ENCODE results near the gene MGLL.
"Not testable (repeated sequence)": the region's sequence is repeated elsewhere in the genome, so short reads cannot be mapped to it uniquely, and the experiment has no call there.

MGLL gene

DNA sequence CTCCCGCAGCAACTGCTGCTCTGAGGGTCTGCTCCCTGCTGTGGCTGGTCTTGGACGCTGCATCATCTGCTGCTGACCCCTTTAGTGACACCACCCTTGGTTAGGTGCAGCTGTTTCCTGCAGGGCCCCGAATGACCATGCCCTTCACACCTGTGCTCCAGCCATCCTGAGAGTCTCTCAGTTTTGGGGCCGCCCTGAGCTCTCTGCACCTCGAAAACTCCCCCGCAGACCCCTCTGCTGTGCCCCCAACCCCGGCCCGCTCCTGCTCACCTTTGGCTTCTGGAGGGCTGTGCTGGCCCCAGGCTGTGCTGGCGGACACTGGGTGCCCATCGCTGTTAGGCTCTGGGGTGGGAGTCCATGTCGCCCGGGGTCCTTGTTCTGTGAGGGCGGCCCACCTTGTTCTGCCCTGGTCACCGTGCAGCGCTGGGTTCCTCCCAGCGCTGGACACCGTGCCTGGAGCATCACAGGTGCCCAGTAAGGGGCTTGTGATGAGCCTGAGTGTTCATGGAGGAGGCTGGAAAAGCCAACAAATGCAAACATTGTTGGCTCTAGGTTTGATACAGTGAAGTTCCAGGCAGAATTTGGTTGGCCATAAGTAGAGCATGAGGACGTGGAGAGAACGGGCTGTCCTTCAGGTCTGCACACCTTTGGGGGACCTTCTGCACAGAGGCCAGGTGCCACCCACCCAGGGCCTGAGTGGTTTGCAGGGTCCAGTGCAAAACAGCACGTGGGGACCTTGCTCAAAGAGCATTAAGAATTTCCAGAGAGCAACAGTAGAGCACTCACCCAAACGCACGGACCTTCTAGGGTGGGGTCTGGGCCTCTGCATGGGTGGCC lies 137.2 kb downstream of the MGLL start:
- DNase-seq = no peak

DNA sequence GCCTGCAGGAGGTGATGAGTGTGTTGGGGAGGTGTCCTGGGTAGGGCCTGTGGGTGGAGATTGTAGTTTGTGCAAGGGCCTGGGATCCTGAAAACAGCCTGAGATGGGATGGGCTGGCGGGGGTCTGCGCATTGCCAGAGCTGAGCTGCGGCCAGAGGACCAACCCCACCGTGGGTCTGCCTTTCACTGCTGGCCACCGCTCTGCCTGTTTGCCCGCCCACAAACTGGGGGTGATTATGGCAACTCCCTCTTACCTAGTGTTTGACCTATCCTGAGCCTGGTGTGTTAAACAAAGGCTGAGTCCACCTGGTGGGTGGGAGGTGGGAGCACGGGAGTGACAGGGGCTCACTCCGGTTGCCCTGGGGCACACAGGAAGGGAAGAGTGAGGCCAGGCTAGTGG lies 139.8 kb downstream of the MGLL start:
- no peak for DNase-seq

DNA sequence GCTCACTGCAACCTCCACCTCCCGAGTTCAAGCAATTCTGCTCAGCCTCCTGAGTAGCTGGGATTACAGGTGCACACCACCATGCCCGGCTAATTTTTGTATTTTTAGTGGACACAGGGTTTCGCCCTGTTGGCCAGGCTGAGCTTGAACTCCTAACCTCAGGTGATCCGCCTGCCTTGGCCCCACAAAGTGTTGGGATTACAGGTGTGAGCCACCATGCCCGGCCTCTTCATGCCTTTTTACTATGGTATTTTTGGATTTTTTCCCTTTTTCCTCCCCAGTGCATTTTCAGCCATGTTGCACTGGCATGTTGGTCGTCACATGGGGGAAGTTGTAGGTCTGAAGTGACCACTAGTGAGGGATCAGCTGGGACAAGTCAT lies 140.2 kb downstream of the MGLL start:
- DNase-seq = not testable (repeated sequence)

DNA sequence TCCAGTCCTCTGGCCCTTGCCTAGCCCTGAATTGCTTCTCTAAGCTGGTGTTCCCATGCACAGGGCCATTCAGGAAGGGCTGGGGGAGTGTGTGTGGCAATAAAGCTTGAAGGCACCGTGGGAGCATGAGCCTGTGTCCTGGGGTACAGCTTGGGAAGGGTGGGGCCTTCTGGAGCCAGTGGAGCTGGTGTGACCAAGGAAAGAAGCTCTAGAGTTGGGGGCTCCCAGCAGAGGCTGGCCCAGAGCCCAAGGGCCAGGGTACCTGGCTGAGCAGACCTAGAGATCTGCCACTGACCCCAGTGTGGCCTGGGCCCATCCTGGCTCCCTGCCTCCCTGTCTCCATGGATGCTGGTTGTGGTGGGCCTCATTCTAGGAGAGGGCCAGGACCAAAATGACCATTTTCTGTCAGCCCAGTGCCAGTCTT lies 141.5 kb downstream of the MGLL start:
- no peak for DNase-seq

DNA sequence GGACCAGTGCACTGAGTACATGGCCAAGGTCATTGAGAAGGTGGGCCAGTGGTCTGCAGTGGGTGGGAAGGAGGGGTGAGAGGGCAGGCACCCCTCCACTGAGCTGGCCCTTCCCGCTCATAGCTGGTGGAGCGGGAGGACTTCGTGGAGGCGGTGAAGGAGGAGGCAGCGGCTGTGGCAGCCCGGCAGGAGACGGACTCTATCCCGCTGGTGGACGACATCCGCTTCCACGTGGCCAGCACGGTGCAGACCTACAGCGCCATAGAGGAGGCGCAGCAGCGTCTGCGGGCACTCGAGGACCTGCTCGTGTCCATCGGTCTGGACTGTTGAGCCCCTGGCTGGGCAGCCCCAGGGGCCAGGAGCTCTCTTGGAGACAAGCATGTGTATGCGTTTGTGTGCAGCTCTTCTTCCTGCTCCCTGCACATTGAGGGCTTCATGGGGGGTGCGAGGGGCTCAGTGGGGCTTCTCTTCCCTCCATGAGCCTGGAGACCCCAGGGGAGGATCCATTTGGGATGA lies 142.1 kb downstream of the MGLL start:
- no peak for DNase-seq

DNA sequence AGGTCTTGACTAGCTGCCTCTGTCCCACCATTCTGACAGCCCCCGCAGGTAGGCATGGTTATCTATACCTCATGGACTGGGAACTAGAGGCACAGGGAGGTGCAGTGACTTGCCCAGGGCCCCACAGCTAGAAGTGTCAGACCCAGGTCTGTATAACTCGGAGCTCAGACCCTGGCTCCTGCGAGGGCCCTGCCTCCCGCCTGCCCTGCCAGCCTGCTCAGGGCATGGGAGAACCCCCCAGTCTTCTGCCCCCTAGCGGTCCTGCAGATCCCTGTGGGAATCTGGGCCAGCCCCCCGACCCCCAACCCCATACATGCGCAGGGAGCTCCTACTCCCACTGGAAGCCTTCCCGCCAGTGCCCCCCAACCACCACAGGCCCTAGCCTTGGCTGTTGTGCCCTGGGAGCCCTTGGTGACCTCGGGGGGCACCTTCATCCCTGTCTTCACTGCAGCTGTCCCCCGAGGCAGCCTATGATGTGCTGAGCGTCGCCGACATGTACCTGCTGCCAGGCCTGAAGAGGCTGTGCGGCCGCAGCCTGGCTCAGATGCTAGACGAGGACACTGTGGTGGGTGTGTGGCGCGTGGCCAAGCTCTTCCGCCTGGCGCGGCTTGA lies 142.7 kb downstream of the MGLL start:
- no peak for DNase-seq

GRCh38 chr3:127678611-127679533 lies 143.4 kb downstream of the MGLL start:
- no peak for DNase-seq

- no peak for DNase-seq
Measured at GRCh38 chr3:127678315-127678599, 144.1 kb downstream of the MGLL start.

DNA sequence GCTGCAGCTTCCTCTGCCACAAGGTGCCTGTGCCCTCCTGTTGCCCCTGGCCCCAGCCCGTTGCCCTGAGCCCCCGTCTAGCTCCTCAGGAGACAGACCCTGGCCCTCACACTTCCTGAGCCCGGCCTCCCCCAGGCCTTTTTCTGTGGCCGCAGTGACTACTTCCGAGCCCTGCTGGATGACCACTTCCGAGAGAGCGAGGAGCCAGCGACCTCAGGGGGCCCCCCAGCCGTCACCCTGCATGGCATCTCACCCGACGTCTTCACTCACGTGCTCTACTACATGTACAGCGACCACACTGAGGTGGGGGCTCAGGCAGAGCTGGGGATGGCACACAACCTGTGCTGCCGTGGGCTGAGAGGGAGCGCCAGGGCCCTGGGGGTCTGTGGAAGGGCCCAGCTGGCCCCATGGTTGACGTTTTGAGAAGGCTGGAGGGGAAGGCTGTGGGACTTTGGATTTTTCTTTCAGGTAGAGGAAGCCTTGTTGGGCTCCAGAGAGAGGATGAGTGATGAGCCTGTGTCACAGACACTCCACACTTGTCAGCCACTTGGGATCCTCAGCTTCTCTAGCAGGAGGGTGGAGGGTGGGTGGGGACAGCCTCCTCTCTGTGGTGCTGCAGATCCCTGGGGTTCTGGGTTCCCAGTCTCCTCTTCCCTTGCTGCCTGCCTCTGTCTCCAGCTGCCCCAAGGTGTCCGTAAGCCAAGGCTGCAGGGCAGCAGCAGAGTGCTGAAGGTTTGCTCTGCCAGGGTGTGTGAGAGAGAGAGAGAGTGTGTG lies 144.6 kb downstream of the MGLL start:
- DNase-seq = no peak

- no peak for DNase-seq
Measured at GRCh38 chr3:127676921-127677351, 145.4 kb downstream of the MGLL start.

GRCh38 chr3:127676456-127676855 lies 145.9 kb downstream of the MGLL start:
- DNase-seq = no peak

GRCh38 chr3:127675651-127676391 lies 146.5 kb downstream of the MGLL start:
- no peak for DNase-seq

DNA sequence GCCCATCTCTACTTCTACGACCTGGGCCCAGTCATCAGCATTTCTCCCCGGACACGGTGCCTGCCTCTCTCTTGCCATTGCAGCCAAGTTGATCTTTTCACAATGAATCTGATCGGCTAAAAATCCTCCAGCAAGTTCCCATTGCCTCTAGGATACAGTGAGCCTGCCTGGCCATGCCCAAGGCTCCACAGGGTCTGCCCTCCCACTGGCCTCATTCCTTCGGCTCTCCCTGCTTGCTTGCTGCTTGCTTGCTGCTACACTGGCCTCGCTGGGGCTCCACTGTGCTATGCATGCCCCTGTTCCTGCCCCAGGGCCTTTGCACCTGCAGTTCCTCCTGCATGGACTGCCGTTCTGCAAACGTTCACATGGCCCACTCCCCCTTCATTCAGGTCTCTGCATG lies 147.5 kb downstream of the MGLL start:
- no peak for DNase-seq

DNA sequence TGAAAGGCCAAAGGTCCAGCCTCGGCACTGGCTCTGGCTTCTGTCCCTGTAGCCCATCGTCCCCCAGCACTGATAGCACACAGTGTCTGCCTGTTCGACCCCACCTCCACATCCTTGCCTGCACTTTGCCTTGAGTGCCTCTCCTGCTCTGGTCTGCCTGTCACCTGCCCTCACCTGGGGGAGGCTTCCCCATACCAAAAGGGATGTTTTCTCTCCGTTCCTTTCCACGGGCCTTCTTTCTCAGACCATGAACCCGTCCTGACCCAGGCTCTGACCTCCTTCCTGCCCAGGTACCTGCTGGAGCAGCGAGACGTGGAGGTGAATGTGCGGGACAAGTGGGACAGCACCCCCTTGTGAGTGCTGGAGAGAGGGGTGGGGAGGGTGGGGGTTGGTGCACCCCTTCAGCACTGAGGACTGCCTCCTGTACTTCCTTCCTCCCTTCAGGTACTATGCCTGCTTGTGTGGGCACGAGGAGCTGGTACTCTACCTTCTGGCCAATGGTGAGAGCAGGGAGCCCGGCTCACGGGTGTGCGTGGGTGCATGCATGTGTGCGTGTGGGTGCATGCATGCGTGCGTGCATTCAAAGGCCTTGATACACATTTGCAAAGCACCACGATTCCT lies 148.1 kb downstream of the MGLL start:
- peak; percentile 37 for DNase-seq

GRCh38 chr3:127673191-127674100 lies 148.9 kb downstream of the MGLL start:
- peak; percentile 37 for DNase-seq

GRCh38 chr3:127672429-127673190 lies 149.7 kb downstream of the MGLL start, which contains the start of gene ABTB1:
Gene ABTB1, plus strand, starts transcription at chr3:127672952. Its CDS starts 74 bp downstream, at chr3:127673026.
- DNase-seq = peak; percentile 56

DNA sequence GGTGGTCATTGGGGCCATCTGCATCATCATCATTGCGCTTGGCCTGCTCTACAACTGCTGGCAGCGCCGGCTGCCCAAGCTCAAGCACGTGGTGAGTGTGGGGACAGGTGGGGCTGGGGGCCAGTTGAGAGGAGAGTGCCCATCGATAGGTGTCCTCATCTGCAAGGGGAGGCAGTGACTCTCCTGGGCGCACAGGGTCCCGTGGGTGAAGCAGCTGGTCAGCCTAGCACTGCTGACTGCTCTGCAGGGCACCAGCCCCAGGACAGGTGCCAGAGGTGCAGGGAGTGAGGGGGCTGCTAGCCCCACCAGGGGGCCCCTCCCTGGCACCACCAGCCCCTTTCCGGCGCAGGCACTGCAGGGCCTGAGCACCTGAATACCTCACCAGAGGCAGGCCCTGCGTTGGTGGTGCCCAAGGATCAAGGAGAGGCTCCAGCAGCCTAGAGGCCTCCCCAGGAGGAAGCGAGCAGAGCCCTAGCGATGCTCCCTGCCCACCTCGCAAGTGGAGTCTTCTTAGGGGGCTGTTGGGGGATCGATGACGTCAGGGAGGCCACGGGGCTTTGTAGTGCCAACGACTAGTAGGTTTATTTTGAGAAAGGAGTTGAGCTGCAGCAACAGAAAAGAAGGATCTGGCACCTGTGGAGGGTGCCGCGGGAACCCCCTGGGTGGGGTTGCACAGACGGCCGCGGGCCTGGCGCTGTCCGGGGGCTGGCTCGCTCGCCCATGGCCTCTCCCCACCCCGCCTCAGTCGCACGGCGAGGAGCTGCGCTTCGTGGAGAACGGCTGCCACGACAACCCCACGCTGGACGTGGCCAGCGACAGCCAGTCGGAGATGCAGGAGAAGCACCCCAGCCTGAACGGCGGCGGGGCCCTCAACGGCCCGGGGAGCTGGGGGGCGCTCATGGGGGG lies 150.5 kb downstream of the MGLL start:
- DNase-seq = peak; percentile 13

All from DMS79 treated with DMSO at 0.1 percent for 48 hours (cell line).